ENCODE data around the gene XCL2. TPM values are rescaled to one million over a fixed set of nuclear protein-coding genes. Genes with fewer than 3 reads are reported as not detected.
"Not testable (repeated sequence)": the region's sequence is repeated elsewhere in the genome, so short reads cannot be mapped to it uniquely, and the experiment has no call there.

The XCL2 gene
- polyA plus RNA-seq, 3 donors = 0.56 to 1.9 TPM; not detected in 1

DNA sequence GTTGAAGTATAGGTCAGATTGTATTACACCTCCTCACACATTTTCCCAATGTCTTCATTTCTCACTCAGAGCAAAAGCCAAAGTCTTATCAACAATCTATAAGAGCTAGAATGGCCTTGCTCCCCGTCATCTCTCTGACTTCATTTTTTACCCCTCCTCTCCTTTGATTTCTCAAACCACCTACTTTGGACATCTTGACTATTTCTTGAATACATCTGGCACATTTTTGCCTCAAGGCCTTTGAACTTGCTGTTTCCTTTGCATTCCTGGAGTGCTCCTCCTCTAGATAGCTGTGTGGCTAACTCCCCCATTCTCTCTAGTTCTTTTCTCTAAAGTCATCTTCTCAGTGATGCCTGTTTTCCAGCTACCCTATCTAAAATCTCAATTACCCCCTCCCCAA lies 7.2 kb upstream of the XCL2 start:
- H4K20me1 ChIP-seq (ENCODE audit: insufficient read depth, low read length) = no peaks in the 10 kb centered on the region
- no peak overlapping the region for H2AFZ ChIP-seq (ENCODE audit: insufficient read depth, low read depth, low read length, poor library complexity, severe bottlenecking)
- no peaks in the 10 kb centered on the region for H3K79me2 ChIP-seq (ENCODE audit: insufficient read depth, low read length)
- H3K36me3 ChIP-seq (replicated peaks in 1 of 2; ENCODE audit: control insufficient read depth in 1 of 2, insufficient read depth in 2 of 2, low read length in 2 of 2) = no peaks in the 10 kb centered on the region
- no peak for DNase-seq
- H3K4me2 ChIP-seq (replicated peaks; ENCODE audit: extremely low read depth, low read length, poor library complexity, severe bottlenecking) = no peak overlapping the region
- 100% methylated on average over 1 of the region's 1 CpG for WGBS (ENCODE audit: insufficient coverage)
- no peaks in the 10 kb centered on the region for H3K9me3 ChIP-seq (replicated peaks in 1 of 2; ENCODE audit: control insufficient read depth in 1 of 2, insufficient read depth in 1 of 2, low read length in 2 of 2)
- no peak overlapping the region for H3K27ac Mint-ChIP-seq
- peaks cover 0 to 1% (median 0%) of the 10 kb centered on the region in 3 donors for H3K27me3 Mint-ChIP-seq (ENCODE audit: low read depth in 3 of 3)
- peaks cover 2 to 20% (median 7%) of the 10 kb centered on the region in 7 donors for H3K9me3 Mint-ChIP-seq
- peaks cover 20% of the 10 kb centered on the region for H3K4me1 Mint-ChIP-seq
- TF ChIP-seq, protein P1, sequence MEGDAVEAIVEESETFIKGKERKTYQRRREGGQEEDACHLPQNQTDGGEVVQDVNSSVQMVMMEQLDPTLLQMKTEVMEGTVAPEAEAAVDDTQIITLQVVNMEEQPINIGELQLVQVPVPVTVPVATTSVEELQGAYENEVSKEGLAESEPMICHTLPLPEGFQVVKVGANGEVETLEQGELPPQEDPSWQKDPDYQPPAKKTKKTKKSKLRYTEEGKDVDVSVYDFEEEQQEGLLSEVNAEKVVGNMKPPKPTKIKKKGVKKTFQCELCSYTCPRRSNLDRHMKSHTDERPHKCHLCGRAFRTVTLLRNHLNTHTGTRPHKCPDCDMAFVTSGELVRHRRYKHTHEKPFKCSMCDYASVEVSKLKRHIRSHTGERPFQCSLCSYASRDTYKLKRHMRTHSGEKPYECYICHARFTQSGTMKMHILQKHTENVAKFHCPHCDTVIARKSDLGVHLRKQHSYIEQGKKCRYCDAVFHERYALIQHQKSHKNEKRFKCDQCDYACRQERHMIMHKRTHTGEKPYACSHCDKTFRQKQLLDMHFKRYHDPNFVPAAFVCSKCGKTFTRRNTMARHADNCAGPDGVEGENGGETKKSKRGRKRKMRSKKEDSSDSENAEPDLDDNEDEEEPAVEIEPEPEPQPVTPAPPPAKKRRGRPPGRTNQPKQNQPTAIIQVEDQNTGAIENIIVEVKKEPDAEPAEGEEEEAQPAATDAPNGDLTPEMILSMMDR (IDR thresholded peaks at IDR 0.05) = no peak
- H3K4me1 ChIP-seq (ENCODE audit: control insufficient read depth in 1 of 2, insufficient read depth in 2 of 2, low read length in 2 of 2) = peaks cover 14 to 17% of the 10 kb centered on the region in 2 donors
- no peak overlapping the region for H3K4me3 ChIP-seq (replicated peaks in 1 of 3; ENCODE audit: low read depth in 2 of 3, low read length in 3 of 3)
- H3K36me3 Mint-ChIP-seq = peaks cover 0 to 3% of the 10 kb centered on the region in 2 donors
- intact Hi-C loops (cut with micrococcal nuclease) = no loop called here
- no peak overlapping the region for H3K27ac ChIP-seq (ENCODE audit: low read depth in 1 of 2, low read length in 2 of 2)
- no peak overlapping the region for H3K9ac ChIP-seq (ENCODE audit: insufficient read depth, low read length, poor library complexity, severe bottlenecking)
- no peaks in the 10 kb centered on the region for H3K27me3 ChIP-seq (ENCODE audit: control insufficient read depth in 2 of 2, insufficient read depth in 2 of 2, low read length in 2 of 2)
- no peak overlapping the region for H3K4me3 Mint-ChIP-seq

- H3K27ac ChIP-seq (ENCODE audit: low read depth in 1 of 2, low read length in 2 of 2); H3K9ac ChIP-seq (ENCODE audit: insufficient read depth, low read length, poor library complexity, severe bottlenecking); H3K4me2 ChIP-seq (replicated peaks; ENCODE audit: extremely low read depth, low read length, poor library complexity, severe bottlenecking); intact Hi-C loops (cut with micrococcal nuclease); H3K27ac Mint-ChIP-seq; DNase-seq; H3K4me3 ChIP-seq (replicated peaks in 1 of 3; ENCODE audit: low read depth in 2 of 3, low read length in 3 of 3); H3K36me3 ChIP-seq (replicated peaks in 1 of 2; ENCODE audit: control insufficient read depth in 1 of 2, insufficient read depth in 2 of 2, low read length in 2 of 2); H4K20me1 ChIP-seq (ENCODE audit: insufficient read depth, low read length); H3K9me3 ChIP-seq (replicated peaks in 1 of 2; ENCODE audit: control insufficient read depth in 1 of 2, insufficient read depth in 1 of 2, low read length in 2 of 2); H3K4me3 Mint-ChIP-seq; H3K36me3 Mint-ChIP-seq; H3K27me3 ChIP-seq (ENCODE audit: control insufficient read depth in 2 of 2, insufficient read depth in 2 of 2, low read length in 2 of 2); H3K4me1 ChIP-seq (ENCODE audit: control insufficient read depth in 1 of 2, insufficient read depth in 2 of 2, low read length in 2 of 2); H3K79me2 ChIP-seq (ENCODE audit: insufficient read depth, low read length); H3K27me3 Mint-ChIP-seq (ENCODE audit: low read depth in 3 of 3); H2AFZ ChIP-seq (ENCODE audit: insufficient read depth, low read depth, low read length, poor library complexity, severe bottlenecking): not testable (repeated sequence)
- H3K9me3 Mint-ChIP-seq = peaks cover 2 to 20% (median 7%) of the 10 kb centered on the region in 7 donors
- H3K4me1 Mint-ChIP-seq = peaks cover 12% of the 10 kb centered on the region
- WGBS (ENCODE audit: insufficient coverage) = no CpG with 5 or more reads among the region's 3 CpGs
Measured at GRCh38 chr1:168546553-168546895, 2.7 kb upstream of the XCL2 start.

Data from CD14-positive monocyte (primary cell).